Panc1 (cell line): ENCODE data around the gene MACROD2.

Source experiments
- CTCF ChIP-seq: fragments of 450-650 bp; IDR thresholded peaks from 2 replicates; pipeline ENCODE4 v1.5.1; 2017; ENCODE audit warnings: mild to moderate bottlenecking
- POLR2AphosphoS5 ChIP-seq: IDR thresholded peaks from 2 replicates; pipeline ENCODE4 v1.6.1; 2012; ENCODE audit warnings: mild to moderate bottlenecking, low read depth, low read length, moderate library complexity
- TCF7L2 ChIP-seq: IDR thresholded peaks from 2 replicates; pipeline ENCODE4 v1.6.1; 2011; ENCODE audit warnings: mild to moderate bottlenecking, low read depth, low read length, inconsistent platforms

- TF ChIP-seq CTCF (no peak), TCF7L2 (no peak), POLR2AphosphoS5 (no peak)
These were observed 923.7 kb downstream of the MACROD2 start for GRCh38 chr20:14918976-14919375.
